HG03175 (cell line): ENCODE data around the gene HACL1.

Experiments
- ATAC-seq: cut with Tn5 transposase; IDR thresholded peaks from one replicate; pipeline ENCODE4 v1.9.1; 2021; ENCODE audit warnings: mild to moderate bottlenecking, moderate library complexity; ENCODE audit not compliant: unreplicated experiment

Gene HACL1

GRCh38 chr3:15528854-15529537, 72.4 kb downstream of the HACL1 start:
- no peak for ATAC-seq

GRCh38 chr3:15527031-15527459, 74.3 kb downstream of the HACL1 start:
- ATAC-seq: peak; percentile 63

- ATAC-seq: no peak
Observed at GRCh38 chr3:15525790-15526189, 75.6 kb downstream of the HACL1 start.

- no peak for ATAC-seq
Observed at GRCh38 chr3:15523660-15524417, 77.5 kb downstream of the HACL1 start.

- no peak for ATAC-seq
Observed at GRCh38 chr3:15522016-15522415, 79.4 kb downstream of the HACL1 start.

GRCh38 chr3:15521573-15521965, 79.8 kb downstream of the HACL1 start, which contains the start of gene COLQ:
Gene COLQ, minus strand, starts transcription at chr3:15521706. Its CDS starts 81 bp downstream, at chr3:15521625.
- no peak for ATAC-seq

GRCh38 chr3:15520804-15521572, 80.4 kb downstream of the HACL1 start:
- no peak for ATAC-seq

GRCh38 chr3:15520185-15520584, 81.2 kb downstream of the HACL1 start:
- no peak for ATAC-seq

GRCh38 chr3:15519096-15519495, 82.3 kb downstream of the HACL1 start:
- ATAC-seq: no peak

- ATAC-seq: no peak
Observed at GRCh38 chr3:15514663-15515340, 86.6 kb downstream of the HACL1 start.

- no peak for ATAC-seq
Observed at GRCh38 chr3:15513810-15514662, 87.3 kb downstream of the HACL1 start.

GRCh38 chr3:15513116-15513515, 88.3 kb downstream of the HACL1 start:
- no peak for ATAC-seq

GRCh38 chr3:15512166-15512565, 89.2 kb downstream of the HACL1 start:
- no peak for ATAC-seq

- no peak for ATAC-seq
Observed at GRCh38 chr3:15511156-15511555, 90.2 kb downstream of the HACL1 start.
